Cerebellar nuclear complex (tissue), 1 donor: ENCODE results near the gene JMJD7.
A peak's percentile ranks its signal among the peaks of the same experiment; 100 is the strongest.

Source experiments
- DNase-seq, 2 experiments: peaks; one replicate each; lab custom pipeline; 2025; lab: John Stamatoyannopoulos, UW

The JMJD7 gene

DNA sequence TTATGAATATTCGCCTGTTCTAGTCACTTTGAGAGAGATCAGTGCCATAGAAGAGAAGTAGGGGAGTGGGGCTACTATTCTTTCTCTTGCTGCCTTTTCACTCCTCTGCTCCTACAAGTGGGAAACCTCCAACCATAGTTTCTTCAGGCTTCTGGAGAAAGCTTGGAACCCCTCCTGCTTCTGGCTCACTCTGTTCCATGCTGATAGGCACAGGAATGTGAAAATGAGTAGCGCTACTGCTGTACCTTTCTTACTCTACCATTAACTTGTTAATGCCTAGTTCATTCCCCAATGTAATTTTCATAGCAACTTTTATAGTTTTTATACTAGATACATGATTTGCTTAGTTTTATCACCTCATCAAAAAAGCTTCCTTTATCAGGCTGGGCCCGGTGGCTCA is 26.7 kb upstream of the JMJD7 start:
- no peak for DNase-seq

DNA sequence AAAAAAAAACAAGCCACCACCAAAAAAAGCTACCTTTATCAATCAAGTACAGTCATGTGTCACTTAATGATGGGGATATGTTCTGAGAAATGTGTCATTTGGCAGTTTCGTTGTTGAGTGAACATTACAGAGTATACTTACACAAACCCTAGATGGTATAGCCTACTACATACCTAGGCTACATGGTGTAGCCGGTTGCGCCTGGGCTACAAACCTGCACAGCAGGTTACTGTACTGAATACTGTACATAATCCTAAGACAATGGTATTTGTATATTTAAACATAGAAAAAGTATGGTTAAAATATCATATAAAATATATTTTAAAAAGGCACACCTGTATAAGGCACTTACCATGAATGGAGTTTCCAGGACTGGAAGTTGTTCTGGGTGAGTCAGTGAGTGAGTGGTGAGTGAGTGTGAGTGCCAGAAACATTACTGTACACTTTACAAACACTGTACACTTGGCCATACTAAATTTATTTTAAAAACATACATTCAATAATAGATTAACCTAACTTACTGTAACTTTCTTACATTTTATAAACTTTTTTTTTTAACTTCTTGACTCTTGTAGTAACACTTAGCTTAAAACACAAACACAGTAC is 25.9 kb upstream of the JMJD7 start:
- no peak for DNase-seq

DNA sequence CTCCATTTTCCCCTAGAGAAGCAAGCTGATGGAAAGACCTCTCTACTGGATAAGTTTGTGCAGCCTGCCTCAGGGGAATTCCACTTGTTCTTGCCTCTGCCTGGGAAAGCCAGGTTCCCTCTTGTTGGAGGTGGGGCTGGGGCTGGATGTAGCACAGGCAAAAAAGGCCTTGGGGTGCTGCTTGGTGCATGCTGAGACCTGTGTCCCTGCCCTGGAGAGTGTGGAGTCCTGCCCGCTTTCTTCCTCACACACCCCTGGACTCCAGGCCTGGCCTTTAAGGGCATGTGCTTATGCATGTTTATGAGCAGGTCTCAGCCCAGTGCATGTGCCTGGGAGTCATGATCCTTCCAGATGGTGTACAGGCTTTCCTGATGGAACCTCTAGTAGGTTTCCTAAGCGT is 23.5 kb upstream of the JMJD7 start:
- DNase-seq = no peak

DNA sequence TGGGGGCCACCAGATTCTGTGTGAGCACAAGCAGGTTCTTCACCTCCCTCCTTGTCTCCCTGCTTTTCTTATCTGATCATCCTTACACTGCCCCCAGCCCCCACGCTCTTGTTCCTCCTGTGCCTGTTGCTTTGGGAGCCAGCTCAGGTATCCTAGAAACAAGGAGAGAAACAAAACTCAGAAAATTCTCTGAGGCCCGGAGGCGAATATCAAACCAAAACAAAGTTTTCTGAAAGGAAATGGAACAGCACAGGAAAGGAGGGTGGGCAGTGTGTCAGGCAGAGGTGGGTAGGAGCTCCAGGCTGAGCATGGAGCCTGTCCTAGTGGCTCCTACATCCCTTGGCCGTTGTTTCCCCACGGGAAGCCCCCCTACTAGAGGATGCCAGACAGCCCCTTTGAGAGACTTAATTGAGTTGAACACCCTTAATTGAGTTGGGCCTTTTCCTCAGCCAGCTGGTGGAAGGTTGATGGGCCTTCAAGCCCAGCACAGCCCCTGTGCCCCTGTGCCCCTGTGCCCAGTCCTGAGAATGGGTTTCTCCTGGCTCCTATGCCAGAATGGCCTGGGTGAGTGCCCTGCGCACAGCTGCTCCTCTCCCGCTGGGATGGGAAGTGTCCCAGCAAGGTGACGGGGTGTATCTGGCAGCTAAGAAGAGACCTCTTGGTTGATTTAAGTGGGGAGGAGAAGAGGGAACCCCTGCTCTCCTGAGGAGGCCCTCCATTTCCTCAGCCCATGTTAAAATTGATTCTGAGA is 22.8 kb upstream of the JMJD7 start:
- DNase-seq = no peak

DNA sequence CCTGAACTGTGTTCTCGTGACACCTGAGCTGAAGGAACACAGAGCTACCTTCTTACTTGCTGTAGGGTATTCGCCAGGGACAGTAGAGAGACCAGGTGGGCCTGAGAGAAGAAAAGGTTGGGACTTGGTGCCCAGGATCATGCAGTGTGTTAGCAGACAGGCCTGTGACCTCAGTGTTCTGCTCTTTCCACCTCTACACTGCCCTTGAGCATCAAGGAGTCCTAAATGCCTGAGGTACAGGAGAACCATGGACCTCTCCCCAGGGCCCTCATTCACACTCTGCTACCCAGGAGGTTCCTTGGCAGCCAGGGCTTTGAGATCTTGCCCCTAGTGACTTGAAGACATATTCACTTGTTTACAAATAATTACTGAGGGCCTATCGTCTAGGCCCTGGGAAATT is 22.2 kb upstream of the JMJD7 start:
- DNase-seq = no peak

DNA sequence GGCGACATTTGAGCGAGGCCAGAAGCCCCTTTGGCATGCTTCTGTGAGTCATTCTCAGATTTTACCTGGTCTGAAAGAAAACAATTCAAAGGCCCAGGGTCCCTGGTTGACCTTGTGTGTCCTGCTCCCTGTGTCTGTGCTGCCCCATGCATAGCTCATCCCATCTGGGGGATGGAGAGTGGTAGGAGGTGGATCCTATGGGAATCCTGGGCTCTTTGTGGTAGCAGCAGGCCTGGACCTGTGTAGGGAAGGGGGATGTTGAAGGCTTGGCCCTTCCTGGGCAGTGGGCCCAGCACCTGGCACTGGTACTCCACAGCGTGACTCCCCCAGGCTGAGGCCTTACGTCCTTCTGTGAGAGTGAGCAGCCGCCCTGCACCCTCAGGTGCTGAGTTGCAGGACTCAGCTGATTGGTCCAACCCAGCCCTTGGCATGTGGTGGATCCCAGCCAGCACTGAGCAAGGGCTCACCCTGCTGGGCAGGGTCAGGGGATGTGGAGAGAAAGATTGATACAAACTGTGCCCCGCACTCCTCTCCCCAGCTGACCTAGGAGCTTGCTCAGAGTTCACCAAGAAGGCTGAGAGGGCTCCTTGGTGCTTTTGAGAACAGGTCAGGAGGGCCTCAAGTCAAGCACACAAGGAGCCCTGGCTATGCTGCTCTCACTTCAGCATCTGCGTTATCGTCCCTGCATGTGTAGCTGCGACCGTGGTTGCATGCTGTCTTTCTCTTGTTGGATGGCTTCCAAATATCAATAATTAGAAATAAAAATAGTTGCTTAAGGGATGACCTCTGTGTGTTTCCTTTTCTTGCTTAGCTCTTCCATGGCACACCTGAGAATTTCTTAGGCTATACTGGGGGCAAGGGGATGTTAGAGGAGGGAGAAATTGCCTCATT is 21.4 kb upstream of the JMJD7 start:
- no peak for DNase-seq

DNA sequence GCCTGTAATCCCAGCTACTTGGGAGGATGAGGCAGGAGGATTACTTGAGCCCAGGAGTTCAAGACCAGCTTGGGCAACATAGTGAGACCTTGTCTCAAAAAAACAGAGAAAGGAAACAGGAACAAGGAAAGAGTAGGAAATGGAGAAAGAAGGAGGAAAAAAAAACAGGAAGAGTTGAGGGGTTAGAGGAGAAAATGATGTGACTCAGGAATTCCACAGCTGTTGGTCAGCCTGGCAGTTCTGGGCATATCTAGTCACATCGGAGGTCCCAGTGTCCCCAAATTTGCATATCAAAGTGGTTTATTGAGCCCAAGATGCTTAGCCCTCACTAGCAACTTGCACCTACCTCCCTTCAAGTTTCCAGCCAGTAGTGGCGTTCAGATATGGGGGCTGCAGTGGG is 18.8 kb upstream of the JMJD7 start:
- DNase-seq = no peak

DNA sequence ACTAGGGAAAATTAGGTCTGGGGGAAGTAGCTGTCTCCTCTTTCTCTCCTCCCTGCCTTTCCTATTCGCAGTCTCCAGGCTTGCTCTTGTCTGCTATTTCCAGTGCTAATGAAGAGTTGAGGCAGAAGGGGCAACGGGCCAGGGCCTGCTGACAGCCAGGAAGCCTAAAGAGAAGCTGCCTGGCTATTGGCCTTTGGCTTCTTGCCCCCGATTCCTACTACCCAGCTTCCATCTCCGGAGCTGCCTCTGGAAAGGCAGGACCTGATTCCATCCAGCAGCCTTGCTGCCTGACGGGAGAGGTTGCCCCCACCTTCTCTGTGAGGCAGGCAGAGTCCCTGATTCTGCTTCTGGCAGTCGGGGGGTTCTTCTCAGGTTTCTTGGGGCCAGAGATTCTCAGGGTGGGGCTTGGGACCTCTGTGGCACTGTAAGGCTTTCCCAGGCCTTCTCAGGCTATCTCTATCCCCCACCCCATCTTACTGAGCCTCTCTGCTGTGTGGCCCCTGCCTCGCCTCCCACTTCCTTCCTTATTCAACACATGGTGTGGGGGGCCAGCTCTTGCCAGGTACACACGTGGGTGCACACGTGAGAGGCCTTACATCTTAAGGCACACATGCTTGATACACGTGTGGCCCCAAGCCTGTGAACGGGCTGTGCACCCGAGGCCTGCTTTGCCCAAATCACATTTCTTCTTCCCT is 18.2 kb upstream of the JMJD7 start:
- peak in 1 of 2 experiments; percentile 29 for DNase-seq

DNA sequence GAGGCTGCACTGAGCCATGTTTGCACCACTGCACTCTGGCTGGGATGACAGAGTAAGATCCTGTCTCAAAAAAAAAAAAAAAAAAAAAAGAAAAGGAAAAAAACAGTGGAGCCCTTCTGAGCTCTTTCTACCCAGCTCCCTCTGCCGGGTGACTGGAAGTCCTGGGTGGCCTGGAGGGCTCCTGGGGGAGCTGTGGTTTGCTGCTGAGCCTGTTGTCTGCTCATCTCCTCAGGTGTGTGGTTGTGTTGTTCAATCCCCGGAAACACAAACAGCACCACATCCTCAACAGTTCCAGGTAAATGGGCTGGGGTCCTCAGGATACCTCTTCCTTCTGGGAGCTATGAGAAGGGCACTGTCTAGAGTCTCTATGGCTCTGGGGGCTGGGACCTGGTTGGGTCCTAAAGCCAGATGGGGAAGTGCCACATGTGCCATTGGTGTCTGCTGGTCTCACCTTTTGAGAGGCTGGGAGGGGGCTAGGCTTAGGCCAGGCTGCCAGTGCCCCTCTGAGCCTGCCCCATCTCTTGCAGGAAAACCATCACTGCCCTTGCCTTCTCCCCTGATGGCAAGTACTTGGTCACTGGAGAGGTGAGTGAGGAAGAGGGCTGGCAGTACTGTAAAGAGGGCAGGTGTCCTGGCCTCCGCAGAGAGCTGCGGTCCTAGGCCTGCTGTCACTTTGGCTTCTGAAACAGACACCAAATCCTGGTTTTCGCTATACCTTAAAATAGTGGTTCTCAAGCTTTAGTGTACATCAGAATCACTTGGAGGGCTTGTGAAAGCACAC is 17.1 kb upstream of the JMJD7 start:
- DNase-seq = no peak

DNA sequence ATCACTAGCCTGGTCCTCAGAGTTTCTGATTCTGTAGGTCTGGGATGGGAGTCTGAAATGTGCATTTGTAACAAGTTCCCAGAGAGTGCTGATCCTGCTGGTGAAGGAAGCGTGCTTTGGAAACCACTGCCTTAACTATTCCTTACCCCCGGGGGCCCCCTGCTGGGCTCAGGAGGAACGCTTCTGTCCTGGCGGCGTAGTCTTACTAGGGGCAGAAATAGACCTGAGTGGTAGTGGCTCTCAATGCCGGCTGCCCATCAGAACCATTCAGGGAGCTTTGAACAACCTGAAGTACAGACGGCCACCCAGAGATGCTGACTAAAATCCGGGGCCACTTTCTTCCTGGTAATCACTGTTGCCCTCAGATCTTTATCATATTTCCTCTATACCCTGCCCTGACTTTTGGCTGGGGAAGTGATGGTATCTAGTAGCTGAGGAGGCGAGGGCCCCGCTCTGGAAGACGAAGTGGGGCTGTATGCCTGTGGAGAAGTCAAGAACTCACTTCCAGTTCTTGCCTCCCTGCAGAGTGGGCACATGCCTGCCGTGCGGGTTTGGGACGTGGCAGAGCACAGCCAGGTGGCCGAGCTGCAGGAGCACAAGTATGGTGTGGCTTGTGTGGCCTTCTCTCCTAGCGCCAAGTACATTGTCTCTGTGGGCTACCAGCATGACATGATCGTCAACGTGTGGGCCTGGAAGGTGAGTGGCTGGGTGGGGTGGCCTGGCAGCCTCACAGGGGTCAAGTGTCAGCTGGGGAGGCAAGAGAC is 16.3 kb upstream of the JMJD7 start:
- DNase-seq = peak in 1 of 2 experiments; percentile 52

DNA sequence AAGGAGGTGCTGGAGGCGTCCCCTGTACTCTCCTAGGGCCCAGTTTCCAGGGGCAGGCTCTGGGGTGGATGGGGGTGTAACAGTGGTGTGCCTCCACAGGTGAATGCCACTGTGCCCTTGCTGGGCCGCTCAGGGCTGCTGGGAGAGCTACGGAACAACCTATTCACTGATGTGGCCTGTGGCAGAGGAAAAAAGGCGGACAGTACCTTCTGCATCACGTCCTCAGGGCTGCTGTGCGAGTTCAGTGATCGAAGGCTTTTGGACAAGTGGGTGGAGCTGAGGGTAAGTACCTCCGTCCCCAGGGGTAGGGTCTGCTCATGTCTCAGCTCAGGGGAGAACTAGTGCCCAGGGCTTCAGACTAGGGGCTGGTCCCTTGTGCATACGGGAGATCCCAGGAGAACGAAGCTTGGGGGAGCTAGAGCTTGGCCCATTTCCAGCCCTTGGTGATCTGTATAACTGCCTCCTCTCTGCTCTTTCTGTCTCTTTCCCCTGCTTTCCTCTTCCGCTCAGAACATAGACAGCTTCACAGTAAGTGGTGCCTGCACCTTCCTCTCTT is 15.0 kb upstream of the JMJD7 start:
- DNase-seq = no peak

DNA sequence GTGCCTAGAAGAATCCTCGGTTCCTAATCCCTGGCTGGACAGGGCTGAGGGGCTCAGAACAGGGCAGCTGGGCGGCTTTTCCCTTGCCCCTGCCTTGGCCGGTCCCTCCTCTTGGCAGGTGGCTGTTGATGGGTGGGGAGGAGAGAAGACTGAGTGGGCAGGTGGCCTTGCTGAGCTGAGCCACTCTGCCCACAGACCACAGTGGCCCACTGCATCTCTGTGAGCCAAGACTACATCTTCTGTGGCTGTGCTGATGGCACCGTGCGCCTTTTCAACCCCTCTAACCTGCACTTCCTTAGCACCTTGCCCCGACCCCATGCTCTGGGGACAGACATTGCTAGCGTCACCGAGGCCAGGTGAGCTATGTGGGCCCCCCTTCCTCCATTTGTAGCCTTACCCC is 14.5 kb upstream of the JMJD7 start:
- DNase-seq = no peak

DNA sequence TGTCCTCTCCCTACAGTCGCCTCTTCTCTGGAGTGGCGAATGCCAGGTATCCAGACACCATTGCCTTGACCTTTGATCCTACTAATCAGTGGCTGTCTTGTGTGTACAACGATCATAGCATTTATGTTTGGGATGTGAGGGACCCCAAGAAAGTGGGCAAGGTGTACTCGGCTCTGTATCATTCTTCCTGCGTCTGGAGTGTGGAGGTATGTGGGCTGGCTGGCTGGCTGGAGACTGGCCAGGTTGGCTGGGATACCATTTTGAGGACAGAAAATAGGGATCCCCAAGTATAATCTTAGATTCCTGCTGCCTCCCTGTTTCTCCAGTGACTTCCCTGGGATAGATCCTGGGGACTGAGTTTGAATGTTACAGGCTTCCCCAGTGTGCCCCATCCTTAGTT is 13.4 kb upstream of the JMJD7 start:
- DNase-seq = no peak

DNA sequence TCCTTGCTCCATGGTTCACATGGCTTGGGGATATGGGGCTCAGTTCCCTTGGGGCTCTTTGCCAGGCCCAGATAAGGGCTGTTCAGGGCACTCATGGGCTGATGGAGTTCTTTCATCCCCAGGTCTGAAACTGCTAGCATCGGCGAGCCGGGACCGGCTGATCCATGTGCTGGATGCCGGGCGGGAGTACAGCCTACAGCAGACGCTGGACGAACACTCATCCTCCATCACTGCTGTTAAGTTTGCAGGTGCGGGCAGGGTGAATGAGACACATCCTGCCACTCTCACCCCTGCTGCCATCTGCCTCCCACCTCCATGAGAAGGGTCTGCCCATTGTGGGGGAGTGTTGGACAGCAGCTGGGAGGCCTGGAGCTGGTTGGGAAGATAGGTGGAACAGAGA is 11.1 kb upstream of the JMJD7 start:
- DNase-seq = no peak

DNA sequence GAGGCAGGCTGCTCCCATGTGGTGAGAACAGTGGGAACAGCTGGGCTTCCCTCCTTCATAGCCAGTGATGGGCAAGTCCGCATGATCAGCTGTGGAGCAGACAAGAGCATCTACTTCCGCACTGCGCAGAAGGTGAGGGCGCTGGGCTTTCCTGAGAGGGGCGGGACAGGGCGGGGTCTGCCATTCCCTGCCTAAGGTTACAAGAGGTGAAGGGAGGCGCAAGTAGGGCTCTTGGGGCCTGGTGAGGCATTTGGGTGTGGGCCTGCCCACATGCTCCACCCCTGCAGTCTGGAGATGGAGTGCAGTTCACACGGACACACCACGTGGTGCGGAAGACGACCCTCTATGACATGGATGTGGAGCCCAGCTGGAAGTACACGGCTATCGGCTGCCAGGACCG is 10.6 kb upstream of the JMJD7 start:
- no peak for DNase-seq

DNA sequence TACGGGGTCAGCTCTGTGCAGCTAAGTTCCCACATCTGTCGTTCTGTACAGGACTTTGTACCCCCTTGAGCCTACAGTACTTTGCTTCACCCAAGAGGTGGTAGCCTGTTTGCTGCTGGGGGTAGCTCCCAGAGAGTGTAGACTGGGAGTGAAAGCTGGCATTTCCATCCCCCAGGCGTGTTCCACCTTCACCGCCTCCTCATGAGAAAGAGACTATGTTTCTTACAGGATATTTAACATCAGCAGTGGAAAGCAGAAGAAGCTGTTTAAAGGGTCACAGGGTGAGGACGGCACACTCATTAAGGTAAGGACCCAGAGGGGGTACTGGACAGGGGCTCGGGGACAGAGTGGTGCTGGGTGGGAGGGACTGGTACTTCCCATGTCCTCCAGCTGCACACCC is 10.1 kb upstream of the JMJD7 start:
- no peak for DNase-seq

DNA sequence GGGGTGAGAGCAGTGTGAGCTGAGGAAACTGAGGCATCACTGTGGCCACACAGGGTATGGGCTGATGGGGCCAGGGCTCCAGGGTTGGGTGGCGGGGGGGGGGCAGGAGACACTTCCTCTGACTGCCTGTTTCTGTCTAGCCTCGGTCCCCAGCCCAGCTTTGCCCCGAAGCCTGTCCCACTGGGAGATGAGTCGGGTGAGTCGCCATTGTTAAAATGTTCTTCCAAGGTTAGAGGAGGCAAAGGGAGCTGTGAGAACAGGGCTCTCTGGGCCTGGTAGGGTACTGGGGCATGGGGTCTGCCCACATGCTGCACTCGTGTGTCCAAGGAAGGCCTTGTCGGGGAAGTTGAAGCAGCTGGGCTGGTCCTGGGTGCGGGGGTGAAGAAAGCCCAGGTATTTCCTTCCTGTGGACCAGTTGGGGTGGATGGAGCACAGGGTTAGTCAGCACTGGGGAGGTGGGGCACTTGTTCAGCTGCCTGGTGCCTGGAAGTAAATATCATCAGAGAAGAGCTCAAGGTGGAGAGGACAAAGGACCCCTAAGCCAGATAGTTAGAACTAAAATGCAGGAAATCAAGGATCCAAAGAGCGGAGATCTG is 8.3 kb upstream of the JMJD7 start:
- no peak for DNase-seq

DNA sequence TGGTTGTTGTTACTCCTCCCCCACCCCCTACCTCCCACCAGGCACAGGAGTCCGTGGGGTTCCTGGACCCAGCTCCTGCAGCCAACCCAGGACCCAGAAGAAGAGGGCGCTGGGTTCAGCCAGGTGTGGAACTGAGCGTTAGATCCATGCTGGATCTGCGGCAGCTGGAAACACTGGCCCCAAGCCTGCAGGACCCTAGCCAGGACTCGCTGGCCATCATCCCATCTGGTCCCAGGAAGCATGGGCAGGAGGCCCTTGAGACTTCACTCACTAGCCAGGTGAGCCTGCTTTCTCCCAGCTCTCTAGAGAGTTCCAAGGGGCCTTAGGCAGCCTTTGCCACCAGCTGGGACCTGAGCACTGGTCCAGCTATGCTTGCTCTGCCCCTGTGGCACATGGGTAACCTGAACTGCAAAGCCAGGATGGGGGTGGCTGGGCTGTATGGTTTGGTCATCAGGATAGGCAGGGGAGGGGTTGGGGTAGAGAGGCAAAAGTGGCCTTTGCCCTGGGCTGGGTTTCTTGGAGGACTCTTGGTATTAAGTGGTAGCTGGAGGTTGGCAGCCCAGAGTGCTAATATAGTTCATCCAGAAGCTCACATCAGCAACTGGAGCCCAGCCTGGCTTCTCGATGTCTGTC is 7.0 kb upstream of the JMJD7 start:
- DNase-seq = no peak

DNA sequence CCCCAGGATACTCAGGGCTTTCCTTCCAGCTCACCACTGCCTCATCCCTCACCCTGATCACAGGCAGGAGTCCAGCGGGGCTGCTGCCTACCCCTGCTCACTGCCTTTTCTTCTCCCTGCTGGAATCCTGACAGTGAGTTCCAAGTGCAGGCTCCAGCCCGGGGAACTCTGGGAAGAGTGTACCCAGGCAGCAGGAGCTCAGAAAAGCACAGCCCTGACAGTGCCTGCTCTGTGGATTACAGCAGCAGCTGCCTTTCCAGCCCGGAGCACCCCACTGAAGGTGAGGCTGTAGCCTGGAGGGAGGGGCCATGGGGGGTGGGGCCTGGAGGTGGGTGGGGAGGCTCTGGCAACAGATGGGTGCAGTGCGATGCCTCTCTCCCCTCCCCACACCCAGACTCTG is 6.1 kb upstream of the JMJD7 start:
- DNase-seq = no peak

DNA sequence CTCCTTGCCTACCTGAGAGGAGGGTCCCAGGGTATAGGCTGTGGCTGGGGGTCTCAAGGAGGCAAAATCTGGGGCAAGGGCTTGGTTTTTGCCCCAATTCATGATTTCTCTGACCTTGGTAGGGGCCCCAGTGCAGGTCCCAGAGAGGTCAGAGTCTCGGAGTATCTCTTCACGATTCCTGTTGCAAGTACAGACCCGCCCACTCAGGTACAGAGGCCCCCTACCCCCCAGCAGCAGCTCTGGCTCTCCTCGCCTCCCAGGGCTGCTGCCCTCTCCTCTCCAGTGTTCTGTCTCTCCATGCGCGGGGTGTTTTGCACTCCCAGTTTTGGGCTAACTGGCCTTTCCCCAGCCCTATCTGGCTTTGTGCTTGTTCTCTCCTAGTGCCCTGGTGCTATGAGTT is 5.4 kb upstream of the JMJD7 start:
- no peak for DNase-seq
